GM18907 (cell line): ENCODE results near the gene STK33.
"Not testable (repeated sequence)": the region's sequence is repeated elsewhere in the genome, so short reads cannot be mapped to it uniquely, and the experiment has no call there.

Experiments
- ATAC-seq: cut with Tn5 transposase; IDR thresholded peaks from one replicate; pipeline ENCODE4 v1.9.1; 2021; ENCODE audit warnings: mild to moderate bottlenecking, moderate library complexity; ENCODE audit not compliant: unreplicated experiment

STK33 gene

GRCh38 chr11:8545698-8546366 is 48.2 kb downstream of the STK33 start:
- ATAC-seq = no peak

- no peak for ATAC-seq
Measured at GRCh38 chr11:8544807-8545206, 49.2 kb downstream of the STK33 start.

- no peak for ATAC-seq
Measured at GRCh38 chr11:8543278-8543677, 50.8 kb downstream of the STK33 start.

- ATAC-seq = no peak
Measured at GRCh38 chr11:8541448-8541847, 52.6 kb downstream of the STK33 start.

- peak; percentile 85 for ATAC-seq
Measured at GRCh38 chr11:8533332-8533731, 60.7 kb downstream of the STK33 start.

GRCh38 chr11:8532475-8532874 is 61.6 kb downstream of the STK33 start:
- peak; percentile 70 for ATAC-seq

- no peak for ATAC-seq
Measured at GRCh38 chr11:8531982-8532381, 62.0 kb downstream of the STK33 start.

- no peak for ATAC-seq
Measured at GRCh38 chr11:8531312-8531711, 62.7 kb downstream of the STK33 start.

- no peak for ATAC-seq
Measured at GRCh38 chr11:8527939-8528338, 66.1 kb downstream of the STK33 start.

GRCh38 chr11:8523396-8523795 is 70.6 kb downstream of the STK33 start:
- ATAC-seq = no peak

GRCh38 chr11:8512547-8512946 is 81.5 kb downstream of the STK33 start:
- no peak for ATAC-seq

- no peak for ATAC-seq
Measured at GRCh38 chr11:8503910-8504364, 90.1 kb downstream of the STK33 start.

- no peak for ATAC-seq
Measured at GRCh38 chr11:8501836-8502235, 92.2 kb downstream of the STK33 start.

GRCh38 chr11:8488395-8488794 is 105.6 kb downstream of the STK33 start:
- ATAC-seq = no peak

- no peak for ATAC-seq
Measured at GRCh38 chr11:8487261-8487660, 106.8 kb downstream of the STK33 start.

GRCh38 chr11:8484251-8484650 is 109.8 kb downstream of the STK33 start:
- ATAC-seq = no peak

- no peak for ATAC-seq
Measured at GRCh38 chr11:8480858-8481257, 113.2 kb downstream of the STK33 start.

GRCh38 chr11:8477680-8478079 is 116.3 kb downstream of the STK33 start:
- peak; percentile 84 for ATAC-seq

- ATAC-seq = peak; percentile 63
Measured at GRCh38 chr11:8477151-8477550, 116.9 kb downstream of the STK33 start.

- ATAC-seq = not testable (repeated sequence)
Measured at GRCh38 chr11:8467806-8468205, 126.2 kb downstream of the STK33 start.

- ATAC-seq = not testable (repeated sequence)
Measured at GRCh38 chr11:8467356-8467755, 126.7 kb downstream of the STK33 start.

GRCh38 chr11:8466884-8467283 is 127.1 kb downstream of the STK33 start:
- ATAC-seq = not testable (repeated sequence)
